Measurements from ENCODE around the gene RFPL4A.
"Not testable (repeated sequence)": the region's sequence is repeated elsewhere in the genome, so short reads cannot be mapped to it uniquely, and the experiment has no call there.

RFPL4A gene

DNA sequence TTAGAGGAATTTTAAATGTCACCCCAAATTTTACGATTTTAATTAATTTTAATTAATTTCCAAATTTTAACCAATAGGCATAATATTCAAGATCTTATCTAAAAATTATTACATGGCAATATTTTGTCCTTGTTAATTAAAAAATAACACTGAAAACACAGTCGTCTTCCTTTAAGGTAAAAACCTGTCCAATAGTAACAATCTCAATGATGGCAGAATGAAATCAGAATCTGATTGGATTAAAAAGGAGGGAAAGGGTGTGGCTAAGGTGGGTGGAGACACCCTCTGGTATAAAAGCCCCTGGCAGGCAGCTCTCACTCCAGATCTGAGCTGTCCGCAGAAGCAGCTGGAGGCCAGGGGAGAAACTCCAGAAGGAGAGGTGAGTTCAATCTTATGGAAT, at the start of gene RFPL4A:
Gene RFPL4A (plus strand): TSS at position 301 of the 400 bp plus-strand sequence. CDS start 2,704 bp downstream, outside the sequence.
- H3K9ac ChIP-seq; H2AFZ ChIP-seq; H3K4me3 ChIP-seq (ENCODE audit: low read depth, low read length); H3K36me3 ChIP-seq (ENCODE audit: control insufficient read depth, insufficient read depth, low read length); H3K4me2 ChIP-seq (ENCODE audit: low read length); H3K79me2 ChIP-seq; H3K27me3 ChIP-seq (ENCODE audit: control insufficient read depth, insufficient read depth, low read length); H3K27ac ChIP-seq; H3K4me1 ChIP-seq; H3K9me3 ChIP-seq (ENCODE audit: control insufficient read depth, low read length): not testable (repeated sequence)

GRCh38 chr19:55711719-55712118, 47.2 kb upstream of the RFPL4A start:
- no peaks in the 10 kb centered on the region for H3K27me3 ChIP-seq (ENCODE audit: control insufficient read depth, insufficient read depth, low read length)
- TF ChIP-seq CTCF (IDR thresholded peaks at IDR 0.05) = no peak

GRCh38 chr19:55712804-55713631, 45.9 kb upstream of the RFPL4A start:
- Histone ChIP-seq H3K27me3 (ENCODE audit: control insufficient read depth, insufficient read depth, low read length) (no peaks in the 10 kb centered on the region), H3K79me2 (no peaks in the 10 kb centered on the region), H3K4me3 (ENCODE audit: low read depth, low read length) (no peak overlapping the region), H3K9ac (no peak overlapping the region), H3K9me3 (ENCODE audit: control insufficient read depth, low read length) (no peaks in the 10 kb centered on the region), H3K27ac (no peak overlapping the region), H3K4me1 (no peaks in the 10 kb centered on the region), H3K4me2 (ENCODE audit: low read length) (no peak overlapping the region), H3K36me3 (ENCODE audit: control insufficient read depth, insufficient read depth, low read length) (no peaks in the 10 kb centered on the region), H2AFZ (no peak overlapping the region)
- no peak for TF ChIP-seq CTCF (IDR thresholded peaks at IDR 0.05)

More at GRCh38 chr19:55711719-55712118, 47.2 kb upstream of the RFPL4A start:
- Histone ChIP-seq H3K9ac (no peak overlapping the region), H3K4me1 (no peaks in the 10 kb centered on the region), H3K9me3 (ENCODE audit: control insufficient read depth, low read length) (no peaks in the 10 kb centered on the region), H3K27ac (no peak overlapping the region), H2AFZ (no peak overlapping the region), H3K36me3 (ENCODE audit: control insufficient read depth, insufficient read depth, low read length) (no peaks in the 10 kb centered on the region), H3K4me3 (ENCODE audit: low read depth, low read length) (no peak overlapping the region), H3K79me2 (no peaks in the 10 kb centered on the region), H3K4me2 (ENCODE audit: low read length) (no peak overlapping the region)

GRCh38 chr19:55716531-55716930, 42.4 kb upstream of the RFPL4A start:
- Histone ChIP-seq H2AFZ (no peak overlapping the region), H3K4me1 (no peaks in the 10 kb centered on the region), H3K36me3 (ENCODE audit: control insufficient read depth, insufficient read depth, low read length) (no peaks in the 10 kb centered on the region), H3K27me3 (ENCODE audit: control insufficient read depth, insufficient read depth, low read length) (no peaks in the 10 kb centered on the region), H3K27ac (no peak overlapping the region), H3K4me2 (ENCODE audit: low read length) (no peak overlapping the region), H3K79me2 (no peaks in the 10 kb centered on the region), H3K9me3 (ENCODE audit: control insufficient read depth, low read length) (peaks cover 3% of the 10 kb centered on the region), H3K4me3 (ENCODE audit: low read depth, low read length) (no peak overlapping the region), H3K9ac (no peak overlapping the region)
- TF ChIP-seq CTCF (IDR thresholded peaks at IDR 0.05) = no peak

GRCh38 chr19:55717251-55717650, 41.6 kb upstream of the RFPL4A start:
- no peaks in the 10 kb centered on the region for H3K79me2 ChIP-seq
- no peak overlapping the region for H3K9ac ChIP-seq
- H2AFZ ChIP-seq = no peak overlapping the region
- H3K9me3 ChIP-seq (ENCODE audit: control insufficient read depth, low read length) = peaks cover 3% of the 10 kb centered on the region
- H3K4me2 ChIP-seq (ENCODE audit: low read length) = no peak overlapping the region
- H3K27me3 ChIP-seq (ENCODE audit: control insufficient read depth, insufficient read depth, low read length) = no peaks in the 10 kb centered on the region
- H3K4me1 ChIP-seq = no peaks in the 10 kb centered on the region
- no peak overlapping the region for H3K27ac ChIP-seq
- H3K36me3 ChIP-seq (ENCODE audit: control insufficient read depth, insufficient read depth, low read length) = no peaks in the 10 kb centered on the region
- H3K4me3 ChIP-seq (ENCODE audit: low read depth, low read length) = no peak overlapping the region
- no peak for TF ChIP-seq CTCF (IDR thresholded peaks at IDR 0.05)

DNA sequence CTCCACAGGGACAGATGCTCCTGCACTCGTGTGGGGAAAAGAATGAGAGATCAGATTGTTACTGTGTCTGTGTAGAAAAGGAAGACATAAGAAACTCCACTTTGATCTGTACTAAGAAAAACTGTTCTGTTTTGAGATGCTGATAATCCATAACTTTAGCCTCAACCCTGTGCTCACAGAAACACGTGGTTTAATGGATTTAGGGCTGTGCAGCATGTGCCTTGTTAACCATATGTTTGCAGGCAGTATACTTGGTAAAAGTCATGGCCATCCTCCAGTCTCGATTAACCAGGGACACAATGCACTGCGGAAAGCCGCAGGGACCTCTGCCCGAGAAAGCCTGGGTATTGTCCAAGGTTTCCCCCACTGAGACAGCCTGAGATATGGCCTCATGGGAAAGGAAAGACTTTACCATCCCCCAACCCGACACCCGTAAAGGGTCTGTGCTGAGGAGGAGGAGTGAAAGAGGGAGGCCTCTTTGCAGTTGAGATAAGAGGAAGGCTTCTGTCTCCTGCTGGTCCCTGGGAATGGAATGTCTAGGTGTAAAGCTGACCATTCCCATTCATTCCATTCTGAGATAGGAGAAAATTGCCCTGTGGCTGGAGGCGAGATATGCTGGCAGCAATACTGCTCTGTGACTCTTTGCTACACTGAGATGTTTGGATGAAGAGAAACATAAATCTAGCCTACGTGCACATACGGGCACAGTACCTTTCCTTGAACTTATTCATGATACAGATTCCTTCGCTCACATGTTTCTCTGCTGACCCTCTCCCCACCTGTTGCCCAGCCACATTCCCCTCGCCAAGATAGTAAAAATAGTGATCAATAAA, 40.8 kb upstream of the RFPL4A start:
- not testable (repeated sequence) for H3K36me3 ChIP-seq (ENCODE audit: control insufficient read depth, insufficient read depth, low read length); H2AFZ ChIP-seq; H3K4me3 ChIP-seq (ENCODE audit: low read depth, low read length); H3K79me2 ChIP-seq; H3K27ac ChIP-seq; H3K4me1 ChIP-seq; H3K9ac ChIP-seq; H3K4me2 ChIP-seq (ENCODE audit: low read length); H3K27me3 ChIP-seq (ENCODE audit: control insufficient read depth, insufficient read depth, low read length); H3K9me3 ChIP-seq (ENCODE audit: control insufficient read depth, low read length)
